Measurements from ENCODE around the gene WDTC1. TPM values are rescaled to one million over a fixed set of nuclear protein-coding genes. Genes with fewer than 3 reads are reported as not detected.

Gene WDTC1
- total and polyA plus RNA-seq, 2 of the 8 experiments (the other 6 are each of a cell fraction or from before 2014, with no cell fraction given) = 7.5 to 18.7 TPM

DNA sequence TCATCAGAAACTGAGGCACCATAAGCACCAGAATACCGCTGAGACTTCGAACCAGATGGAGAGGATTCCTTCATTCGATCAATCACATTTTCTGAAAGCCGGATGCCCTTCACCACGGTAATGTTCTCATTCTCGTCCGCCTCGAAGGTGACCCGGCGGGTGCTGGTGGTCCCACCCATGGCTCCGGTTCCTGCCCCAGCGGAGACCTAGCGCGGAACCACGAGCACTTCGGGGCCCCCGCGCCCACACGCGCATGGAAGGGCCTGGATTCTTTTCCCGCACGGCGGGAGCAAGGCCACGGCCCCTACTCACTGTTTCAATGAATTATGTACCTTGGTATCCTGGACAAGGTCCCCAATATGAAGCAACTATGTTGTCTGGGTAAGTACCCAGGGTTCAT lies 33.1 kb upstream of the WDTC1 start:
- Histone ChIP-seq H3K27ac (ENCODE audit: low read depth, low read length) (no peak overlapping the region), H4K91ac (replicated peaks; ENCODE audit: insufficient read length, low read length) (no peak overlapping the region), H2AK5ac (ENCODE audit: low read depth, low read length) (no peak overlapping the region), H3K23ac (ENCODE audit: insufficient read length) (no peak overlapping the region), H3K23me2 (ENCODE audit: low read depth, low read length) (no peaks in the 10 kb centered on the region), H2BK12ac (ENCODE audit: low read depth, low read length) (no peak overlapping the region), H3K36me3 (ENCODE audit: control insufficient read depth in 2 of 4, insufficient read depth in 4 of 4, low read length in 3 of 4) (no peaks in the 10 kb centered on the region), H2BK20ac (ENCODE audit: low read length) (no peak overlapping the region), H3K27me3 (replicated peaks in 1 of 4; ENCODE audit: control insufficient read depth in 3 of 4, extremely low read depth in 1 of 4, insufficient read depth in 3 of 4, low read length in 3 of 4) (no peaks in the 10 kb centered on the region), H3K14ac (ENCODE audit: insufficient read length) (no peak overlapping the region), H2BK120ac (replicated peaks; ENCODE audit: low read depth, low read length) (no peak overlapping the region), H4K5ac (ENCODE audit: insufficient read length, low read depth, low read length) (no peak overlapping the region), H3K9me3 (ENCODE audit: insufficient read depth in 2 of 2, low read depth in 1 of 2, low read length in 1 of 2) (no peaks in the 10 kb centered on the region), H2BK15ac (ENCODE audit: low read length) (no peak overlapping the region), H3K4me2 (ENCODE audit: insufficient read depth in 1 of 2, low read depth in 2 of 2, low read length in 2 of 2) (no peak overlapping the region), H2AFZ (ENCODE audit: low read length) (no peak overlapping the region), H3K79me2 (ENCODE audit: control insufficient read depth in 1 of 2, insufficient read depth in 2 of 2, low read length in 2 of 2) (no peaks in the 10 kb centered on the region), H4K8ac (ENCODE audit: extremely low read depth, insufficient read depth, low read length) (no peak overlapping the region), H3K56ac (replicated peaks; ENCODE audit: insufficient read length, low read depth, low read length) (no peak overlapping the region), H3K4ac (replicated peaks; ENCODE audit: insufficient read length, low read depth, low read length) (no peak overlapping the region), H3K18ac (ENCODE audit: extremely low read depth, low read length) (no peak overlapping the region), H2BK5ac (ENCODE audit: low read depth, low read length) (no peak overlapping the region), H3K79me1 (ENCODE audit: low read depth, low read length) (no peaks in the 10 kb centered on the region), H3K4me1 (replicated peaks in 1 of 4; ENCODE audit: control insufficient read depth in 3 of 4, insufficient read depth in 4 of 4, low read length in 3 of 4) (no peaks in the 10 kb centered on the region), H3K9ac (replicated peaks in 1 of 4; ENCODE audit: extremely low read depth in 1 of 4, low read depth in 3 of 4, low read length in 3 of 4) (no peak overlapping the region), H3K4me3 (ENCODE audit: extremely low read depth in 1 of 4, insufficient read depth in 2 of 4, low read depth in 3 of 4, low read length in 4 of 4) (no peak overlapping the region), H4K20me1 (replicated peaks in 1 of 2; ENCODE audit: control insufficient read depth in 1 of 2, insufficient read depth in 2 of 2, low read length in 2 of 2) (no peaks in the 10 kb centered on the region)
- WGBS, 2 experiments (ENCODE audit: extremely low coverage in 1 of 2, insufficient coverage in 1 of 2, insufficient read length in 1 of 2, insufficient replicate concordance in 2 of 2, low coverage in 1 of 2, low lambda C conversion rate in 2 of 2, missing lambda C conversion rate in 1 of 2) = 94% methylated on average over 24 of the region's 24 CpGs; no CpG with 5 or more reads in 1 of the 2 experiments
- ChIA-PET POLR2A (ENCODE audit: partially characterized antibody) (no interaction called here), CTCF (ENCODE audit: partially characterized antibody) (interaction anchor here (0.9 kb wide), 1 partner anchor 51 kb away, joined by 4 read pairs; no protein-coding TSS in a partner anchor)
- DNase-seq (ENCODE audit: low read depth in 1 of 2, low spot score in 2 of 2) = no peak
- no peak for FAIRE-seq
